Measurements from ENCODE around the gene LDLRAD3. TPM values are rescaled to one million over a fixed set of nuclear protein-coding genes. Genes with fewer than 3 reads are reported as not detected.

LDLRAD3 gene
- total RNA-seq, 4 donors from 2014 or later: 0.37 to 43.2 (median 3.7) TPM

- TF ChIP-seq EP300 (IDR thresholded peaks at IDR 0.05; ENCODE audit: low read depth) (no peak), POLR2AphosphoS5 (IDR thresholded peaks at IDR 0.05) (no peak), POLR2A (IDR thresholded peaks at IDR 0.05) (no peak), CTCF (IDR thresholded peaks at IDR 0.05) (no peak)
- no peaks in the 10 kb centered on the region for H3K27me3 ChIP-seq
- H3K27ac ChIP-seq: no peak overlapping the region
- no peaks in the 10 kb centered on the region for H3K9me3 ChIP-seq
- in situ Hi-C loops (cut with MboI; ENCODE audit: low pct_ligation_motif_present in 1 of 4, low pct_unique_long_range_greater_than_20kb in 1 of 4, low sequenced_read_pairs in 3 of 4): no loop called here
- no peak overlapping the region for H3K4me3 ChIP-seq
- no peak for DNase-seq
- H3K36me3 ChIP-seq: no peaks in the 10 kb centered on the region
- no peaks in the 10 kb centered on the region for H3K4me1 ChIP-seq
- 83% methylated on average over 2 of the region's 2 CpGs; no CpG with 5 or more reads in 1 of the 2 donors for WGBS, 2 donors (ENCODE audit: low coverage in 1 of 2)
- intact Hi-C loops (cut with DNase I; ENCODE audit: low total_unique reads): no loop called here
These were observed 121.6 kb downstream of the LDLRAD3 start for GRCh38 chr11:36065436-36065835.

GRCh38 chr11:36066891-36067290 lies 123.0 kb downstream of the LDLRAD3 start:
- 87 to 88% methylated on average over 1 to 4 of the region's 4 CpGs for WGBS, 2 donors (ENCODE audit: low coverage in 1 of 2)
- TF ChIP-seq POLR2A (IDR thresholded peaks at IDR 0.05): no peak
- no peak for TF ChIP-seq POLR2AphosphoS5 (IDR thresholded peaks at IDR 0.05)
- no peak for TF ChIP-seq CTCF (IDR thresholded peaks at IDR 0.05)
- no peak for TF ChIP-seq EP300 (IDR thresholded peaks at IDR 0.05; ENCODE audit: low read depth)

GRCh38 chr11:36069576-36070212 lies 125.8 kb downstream of the LDLRAD3 start:
- in situ Hi-C loops (cut with MboI; ENCODE audit: low pct_ligation_motif_present in 1 of 4, low pct_unique_long_range_greater_than_20kb in 1 of 4, low sequenced_read_pairs in 3 of 4): no loop called here
- Histone ChIP-seq H3K27me3 (no peaks in the 10 kb centered on the region), H3K4me1 (peaks cover 4 to 12% (median 6%) of the 10 kb centered on the region in 4 donors), H3K4me3 (no peak overlapping the region), H3K9me3 (no peaks in the 10 kb centered on the region), H3K27ac (no peak overlapping the region), H3K36me3 (no peaks in the 10 kb centered on the region)
- DNase-seq: no peak
- no peak for TF ChIP-seq CTCF (IDR thresholded peaks at IDR 0.05)
- no peak for TF ChIP-seq POLR2A (IDR thresholded peaks at IDR 0.05)
- TF ChIP-seq EP300 (IDR thresholded peaks at IDR 0.05; ENCODE audit: low read depth): no peak
- no peak for TF ChIP-seq POLR2AphosphoS5 (IDR thresholded peaks at IDR 0.05)
- intact Hi-C loops (cut with DNase I; ENCODE audit: low total_unique reads): loop anchor here (2.0 kb wide), 1 partner anchor 251 kb away; no protein-coding TSS in a partner anchor
- WGBS, 2 donors (ENCODE audit: low coverage in 1 of 2): 74 to 81% methylated on average over 10 of the region's 10 CpGs

More at GRCh38 chr11:36066891-36067290, 123.0 kb downstream of the LDLRAD3 start:
- H3K4me1 ChIP-seq: no peaks in the 10 kb centered on the region
- no peaks in the 10 kb centered on the region for H3K27me3 ChIP-seq
- no peaks in the 10 kb centered on the region for H3K9me3 ChIP-seq
- intact Hi-C loops (cut with DNase I; ENCODE audit: low total_unique reads): no loop called here
- H3K4me3 ChIP-seq: no peak overlapping the region
- H3K36me3 ChIP-seq: no peaks in the 10 kb centered on the region
- in situ Hi-C loops (cut with MboI; ENCODE audit: low pct_ligation_motif_present in 1 of 4, low pct_unique_long_range_greater_than_20kb in 1 of 4, low sequenced_read_pairs in 3 of 4): no loop called here
- no peak for DNase-seq
- no peak overlapping the region for H3K27ac ChIP-seq

GRCh38 chr11:36070213-36070953 lies 126.5 kb downstream of the LDLRAD3 start:
- intact Hi-C loops (cut with DNase I; ENCODE audit: low total_unique reads): loop anchor here (2.0 kb wide), 1 partner anchor 252 kb away; no protein-coding TSS in a partner anchor
- H3K4me3 ChIP-seq: no peak overlapping the region
- H3K27me3 ChIP-seq: no peaks in the 10 kb centered on the region
- WGBS, 2 donors (ENCODE audit: low coverage in 1 of 2): 63 to 77% methylated on average over 4 to 5 of the region's 5 CpGs
- H3K27ac ChIP-seq: no peak overlapping the region
- H3K4me1 ChIP-seq: peaks cover 4 to 12% (median 6%) of the 10 kb centered on the region in 4 donors
- H3K9me3 ChIP-seq: no peaks in the 10 kb centered on the region
- H3K36me3 ChIP-seq: no peaks in the 10 kb centered on the region
- TF ChIP-seq CTCF (IDR thresholded peaks at IDR 0.05) (no peak), POLR2AphosphoS5 (IDR thresholded peaks at IDR 0.05) (no peak), POLR2A (IDR thresholded peaks at IDR 0.05) (no peak), EP300 (IDR thresholded peaks at IDR 0.05; ENCODE audit: low read depth) (no peak)
- in situ Hi-C loops (cut with MboI; ENCODE audit: low pct_ligation_motif_present in 1 of 4, low pct_unique_long_range_greater_than_20kb in 1 of 4, low sequenced_read_pairs in 3 of 4): no loop called here
- DNase-seq: no peak
